NT2/D1 (cell line): ENCODE measurements around the gene STAT4.

Experiments
- SUZ12 ChIP-seq: IDR thresholded peaks from 2 replicates; pipeline ENCODE4 v1.6.1; 2011; ENCODE audit not compliant: insufficient read length, insufficient read depth; ENCODE audit errors: extremely low read depth
- YY1 ChIP-seq: IDR thresholded peaks from 2 replicates; pipeline ENCODE4 v1.6.1; 2011; ENCODE audit not compliant: insufficient read length, insufficient read depth
- ZNF274 ChIP-seq: IDR thresholded peaks from 2 replicates; pipeline ENCODE4 v1.6.1; 2011; ENCODE audit warnings: mild to moderate bottlenecking, low read depth, low read length

DNA sequence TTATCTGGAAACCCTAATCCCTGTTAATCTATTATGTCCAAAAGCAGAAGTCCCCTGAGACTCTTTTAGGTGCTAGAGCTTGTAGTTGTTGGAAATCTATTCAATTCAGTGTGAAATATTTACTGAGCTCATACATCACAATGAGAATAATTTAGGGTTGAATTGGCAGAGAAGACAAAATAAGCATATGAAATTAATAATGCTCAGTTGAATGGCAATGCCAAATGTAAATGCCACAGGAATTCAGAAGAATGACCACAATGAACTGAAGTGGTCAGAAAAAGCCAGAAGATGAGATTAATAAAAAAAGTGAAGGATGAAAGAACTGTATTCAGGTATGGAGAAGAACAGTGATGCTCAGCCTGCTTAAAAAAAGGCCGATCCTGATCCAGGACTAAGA is 8.0 kb upstream of the STAT4 start:
- TF ChIP-seq ZNF274, result no peak
- no peak for TF ChIP-seq YY1
- TF ChIP-seq SUZ12, result no peak
